WI38 (cell line): Measurements from ENCODE around the gene LSM4.

ENCODE experiments used
- H3K4me3 ChIP-seq: 2 replicates; pipeline ENCODE4 v1.5.1; 2011; ENCODE audit warnings: low read depth, mild to moderate bottlenecking, control low read depth, low read length
- TF ChIP-seq, protein P1 (sequence below): IDR thresholded peaks from 2 replicates; pipeline ENCODE4 v1.5.1; 2012; ENCODE audit warnings: low read depth, mild to moderate bottlenecking, control low read depth, low read length

Gene LSM4

DNA sequence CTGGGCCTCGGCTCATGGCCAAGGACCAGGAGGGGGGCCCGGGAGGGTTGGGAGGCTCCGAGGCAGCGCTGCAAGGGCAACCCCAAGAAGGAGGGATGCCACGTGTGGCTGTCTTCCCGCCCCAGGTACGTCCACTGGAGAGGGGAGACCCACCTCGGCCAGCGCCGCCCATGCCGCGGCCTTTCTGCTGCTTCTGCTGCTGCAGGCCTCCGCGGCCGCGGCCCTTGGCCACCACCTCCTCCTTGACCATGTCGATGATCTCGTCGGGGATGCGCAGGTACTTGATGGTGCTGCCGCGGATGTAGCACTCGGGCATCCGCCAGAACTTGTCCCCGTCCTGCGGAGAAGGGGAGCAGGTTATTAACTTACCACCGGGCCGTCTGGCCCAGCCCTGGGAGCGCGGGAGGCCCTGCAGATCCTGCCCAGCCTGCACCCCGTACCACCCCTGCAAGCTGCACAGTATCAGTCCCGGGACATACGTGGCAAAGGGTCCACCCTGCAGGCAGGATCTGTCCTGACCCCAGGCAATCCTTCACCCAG, 13.3 kb downstream of the LSM4 start:
- TF ChIP-seq, protein P1, sequence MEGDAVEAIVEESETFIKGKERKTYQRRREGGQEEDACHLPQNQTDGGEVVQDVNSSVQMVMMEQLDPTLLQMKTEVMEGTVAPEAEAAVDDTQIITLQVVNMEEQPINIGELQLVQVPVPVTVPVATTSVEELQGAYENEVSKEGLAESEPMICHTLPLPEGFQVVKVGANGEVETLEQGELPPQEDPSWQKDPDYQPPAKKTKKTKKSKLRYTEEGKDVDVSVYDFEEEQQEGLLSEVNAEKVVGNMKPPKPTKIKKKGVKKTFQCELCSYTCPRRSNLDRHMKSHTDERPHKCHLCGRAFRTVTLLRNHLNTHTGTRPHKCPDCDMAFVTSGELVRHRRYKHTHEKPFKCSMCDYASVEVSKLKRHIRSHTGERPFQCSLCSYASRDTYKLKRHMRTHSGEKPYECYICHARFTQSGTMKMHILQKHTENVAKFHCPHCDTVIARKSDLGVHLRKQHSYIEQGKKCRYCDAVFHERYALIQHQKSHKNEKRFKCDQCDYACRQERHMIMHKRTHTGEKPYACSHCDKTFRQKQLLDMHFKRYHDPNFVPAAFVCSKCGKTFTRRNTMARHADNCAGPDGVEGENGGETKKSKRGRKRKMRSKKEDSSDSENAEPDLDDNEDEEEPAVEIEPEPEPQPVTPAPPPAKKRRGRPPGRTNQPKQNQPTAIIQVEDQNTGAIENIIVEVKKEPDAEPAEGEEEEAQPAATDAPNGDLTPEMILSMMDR, result no peak
- H3K4me3 ChIP-seq, result no peak overlapping the region

DNA sequence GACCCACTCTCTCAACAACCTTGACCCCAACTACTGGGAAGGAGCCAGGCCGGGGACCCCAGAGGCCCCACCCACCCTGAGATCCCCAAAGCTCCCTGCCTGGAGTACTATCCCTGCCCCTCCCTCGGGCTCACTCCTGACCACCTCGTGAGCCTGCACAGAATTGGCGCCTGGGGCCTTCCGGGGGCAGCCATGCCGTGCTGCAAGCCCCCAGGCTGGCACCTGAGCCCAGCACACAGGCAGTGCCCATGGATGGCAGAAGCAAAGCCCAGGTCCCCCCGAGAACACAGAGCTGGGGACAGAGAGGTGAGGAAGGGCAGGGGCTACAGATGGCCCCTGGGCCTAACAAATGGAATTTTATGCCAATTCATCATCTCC, 13.9 kb downstream of the LSM4 start:
- TF ChIP-seq, protein P1, result no peak
- H3K4me3 ChIP-seq, result no peak overlapping the region

DNA sequence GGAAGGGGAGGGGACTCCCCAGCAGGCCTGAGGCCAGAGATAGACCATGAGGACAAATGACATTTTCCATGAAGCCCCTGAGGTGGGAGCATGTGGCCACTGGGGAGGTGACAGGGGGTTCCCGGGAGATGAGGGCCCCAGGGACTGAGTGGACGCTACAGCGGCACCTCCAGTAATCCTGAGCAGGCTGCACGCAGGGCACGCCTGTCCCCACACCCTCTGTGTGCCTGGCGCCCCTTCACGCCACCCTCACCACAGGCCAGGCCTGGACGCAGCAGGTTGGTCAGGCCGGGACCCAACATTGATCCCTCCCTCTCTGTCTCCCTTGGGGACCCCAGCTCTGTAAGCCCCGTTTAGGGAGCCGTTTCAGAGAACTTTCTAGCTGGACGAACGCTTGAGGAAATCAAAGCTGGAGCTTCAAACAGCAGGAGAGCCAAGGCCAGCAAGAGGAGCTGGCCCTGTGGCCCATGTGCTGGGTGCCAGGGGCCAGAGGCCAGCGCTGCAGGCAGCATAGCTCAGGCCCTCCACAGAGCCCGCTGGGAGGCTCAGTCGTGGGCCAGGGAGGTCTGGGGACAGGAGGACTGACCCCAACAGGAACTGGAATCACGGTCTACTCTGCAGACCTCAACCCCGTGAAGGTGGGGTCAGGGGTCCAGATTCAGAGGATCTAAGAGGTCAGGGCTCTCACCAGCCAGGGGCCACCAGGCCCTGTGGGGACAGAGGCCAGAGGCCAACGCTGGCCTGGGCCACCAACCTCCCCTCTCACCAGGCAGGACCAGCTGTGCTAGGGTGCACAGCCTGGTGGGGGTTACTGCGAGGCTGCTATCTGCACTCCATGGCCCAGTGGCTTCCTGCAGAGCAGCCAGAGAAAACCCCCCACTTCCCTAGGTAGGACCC, 14.6 kb downstream of the LSM4 start:
- TF ChIP-seq, protein P1, result no peak
- H3K4me3 ChIP-seq, result no peak overlapping the region

DNA sequence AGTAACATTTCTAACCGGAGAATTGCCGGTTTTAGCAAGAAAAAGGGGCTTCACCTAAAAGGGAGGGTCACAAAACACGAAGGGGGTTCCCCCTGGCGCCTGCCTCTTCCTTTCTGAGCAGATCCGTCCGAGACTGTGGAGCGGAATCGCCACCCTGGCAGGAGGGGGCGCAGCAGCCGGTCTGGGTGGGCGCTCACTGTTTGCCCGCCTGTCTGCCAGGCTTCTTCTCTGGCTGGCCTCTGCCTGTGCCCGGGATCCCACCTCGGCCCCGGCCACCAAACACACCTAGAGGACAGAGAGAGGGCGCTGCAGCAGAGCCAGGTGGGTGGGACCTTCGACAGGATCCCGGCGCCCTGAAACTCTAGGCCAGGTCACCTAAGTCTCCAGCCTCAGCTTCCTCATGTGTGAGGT, 15.6 kb downstream of the LSM4 start:
- TF ChIP-seq, protein P1, result no peak
- H3K4me3 ChIP-seq, result no peak overlapping the region

DNA sequence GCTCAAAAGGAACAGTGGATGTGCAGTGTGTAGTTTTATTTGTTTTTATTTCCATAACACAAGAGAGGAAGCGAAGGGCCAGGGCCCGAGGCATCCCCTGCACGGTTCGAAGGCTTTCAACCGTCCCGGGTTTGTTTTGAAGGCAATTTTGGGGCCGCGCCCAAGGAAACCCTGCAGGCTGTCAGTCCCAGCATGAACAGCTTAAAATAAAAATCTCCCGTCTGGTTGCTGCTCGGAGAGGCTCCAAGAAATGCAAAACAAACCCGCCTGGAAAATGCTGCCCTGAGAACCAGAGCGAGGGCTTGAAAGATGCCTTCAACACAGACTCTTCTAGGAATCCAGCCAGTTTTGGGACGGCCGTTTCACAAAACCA, 16.0 kb downstream of the LSM4 start:
- H3K4me3 ChIP-seq, result no peak overlapping the region
- TF ChIP-seq, protein P1, result no peak

DNA sequence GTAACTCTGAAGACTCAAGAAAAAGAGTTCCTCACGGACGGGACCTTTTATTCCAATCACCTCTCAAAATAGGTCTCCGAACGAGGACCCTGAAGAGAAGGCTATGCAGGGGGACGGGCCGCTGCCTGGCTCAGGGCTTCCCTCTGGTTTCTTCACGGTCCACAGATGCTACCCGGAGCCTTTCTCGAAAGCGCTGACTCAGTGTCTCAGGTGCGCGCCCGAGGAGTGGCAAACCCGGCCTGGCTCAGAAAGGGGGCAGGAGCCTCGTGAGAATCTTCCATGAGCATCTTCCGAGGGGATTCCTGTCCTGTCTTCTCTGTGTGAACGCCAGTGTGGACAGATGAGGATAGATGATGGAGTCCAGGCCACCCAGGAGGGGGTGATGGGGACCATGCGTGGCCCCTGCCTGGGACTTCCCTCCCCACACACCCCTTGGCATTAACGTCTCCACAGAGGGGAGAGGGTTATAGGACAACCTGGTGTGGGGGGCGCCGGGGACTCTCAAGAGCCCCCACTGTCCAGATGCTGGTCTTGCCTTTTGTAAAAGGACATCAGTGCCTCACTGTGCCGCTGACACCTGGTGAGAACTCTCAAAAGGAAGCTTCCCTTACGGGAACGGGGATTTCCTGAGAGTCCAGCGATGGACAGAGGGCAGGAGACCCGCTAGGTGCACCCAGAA, 16.5 kb downstream of the LSM4 start:
- no peak overlapping the region for H3K4me3 ChIP-seq

More for the DNA sequence above, 16.5 kb downstream of the LSM4 start:
- TF ChIP-seq, protein P1, result no peak
